Kidney epithelial cell (primary cell): ENCODE results near the gene IVNS1ABP. TPM values are rescaled to one million over a fixed set of nuclear protein-coding genes. Genes with fewer than 3 reads are reported as not detected.
"Not testable (repeated sequence)": the region's sequence is repeated elsewhere in the genome, so short reads cannot be mapped to it uniquely, and the experiment has no call there.

Source experiments
- DNase-seq: peaks from one replicate; pipeline ENCODE4 v3.0.0-alpha.2; 2010; ENCODE audit warnings: low read depth
- H3K27me3 ChIP-seq: 2 replicates; pipeline ENCODE4 v1.6.0; 2011; ENCODE audit warnings: low read length; ENCODE audit not compliant: control insufficient read depth, insufficient read depth
- H3K36me3 ChIP-seq: 2 replicates; pipeline ENCODE4 v1.5.1; 2011; ENCODE audit warnings: low read length; ENCODE audit not compliant: control insufficient read depth, insufficient read depth
- H3K4me3 ChIP-seq: 2 replicates; pipeline ENCODE4 v1.5.1; 2011; ENCODE audit warnings: low read depth, mild to moderate bottlenecking, control low read depth, low read length
- CTCF ChIP-seq: IDR thresholded peaks from 2 replicates; pipeline ENCODE4 v1.5.1; 2011; ENCODE audit warnings: mild to moderate bottlenecking, moderate library complexity, low read length, control low read depth, inconsistent platforms; ENCODE audit not compliant: insufficient read depth, poor library complexity, severe bottlenecking
- total RNA-seq: library from RNA; depleted of rRNA; stranded (reverse); fragments of >200 nt; gene quantifications from 2 replicates; pipeline ENCODE4 v1.2.3, GENCODE V29; 2015

Gene IVNS1ABP
- total RNA-seq, 1 donor from 2014 or later: 69.3 TPM

- H3K27me3 ChIP-seq: no peaks in the 10 kb centered on the region
- no peak for DNase-seq
- H3K36me3 ChIP-seq: no peaks in the 10 kb centered on the region
- no peak for TF ChIP-seq CTCF
- no peak overlapping the region for H3K4me3 ChIP-seq
Observed at GRCh38 chr1:185324118-185324517, 7.1 kb upstream of the IVNS1ABP start.

GRCh38 chr1:185322636-185323035, 5.6 kb upstream of the IVNS1ABP start:
- no peak for DNase-seq
- no peak for TF ChIP-seq CTCF

GRCh38 chr1:185321653-185322221, 4.7 kb upstream of the IVNS1ABP start:
- not testable (repeated sequence) for H3K27me3 ChIP-seq, DNase-seq, H3K36me3 ChIP-seq, H3K4me3 ChIP-seq

More at GRCh38 chr1:185322636-185323035, 5.6 kb upstream of the IVNS1ABP start:
- Histone ChIP-seq H3K36me3 (no peaks in the 10 kb centered on the region), H3K4me3 (no peak overlapping the region), H3K27me3 (no peaks in the 10 kb centered on the region)

- H3K4me3 ChIP-seq, DNase-seq, H3K27me3 ChIP-seq, H3K36me3 ChIP-seq: not testable (repeated sequence)
Observed at GRCh38 chr1:185321104-185321503, 4.1 kb upstream of the IVNS1ABP start.

GRCh38 chr1:185319139-185319475, 2.1 kb upstream of the IVNS1ABP start:
- no peak for TF ChIP-seq CTCF
- H3K36me3 ChIP-seq: no peaks in the 10 kb centered on the region
- no peak for DNase-seq
- no peak overlapping the region for H3K4me3 ChIP-seq
- no peaks in the 10 kb centered on the region for H3K27me3 ChIP-seq

- H3K4me3 ChIP-seq: no peak overlapping the region
- DNase-seq: no peak
- TF ChIP-seq CTCF: no peak
- H3K36me3 ChIP-seq: no peaks in the 10 kb centered on the region
- no peaks in the 10 kb centered on the region for H3K27me3 ChIP-seq
Observed at GRCh38 chr1:185318431-185319138, 1.5 kb upstream of the IVNS1ABP start.

GRCh38 chr1:185317886-185318310, 855 bp upstream of the IVNS1ABP start:
- Histone ChIP-seq H3K4me3 (peak overlapping the region; percentile 97), H3K36me3 (no peaks in the 10 kb centered on the region), H3K27me3 (no peaks in the 10 kb centered on the region)
- no peak for DNase-seq
- TF ChIP-seq CTCF: no peak
